Lower leg skin (tissue), 3 donors: Measurements from ENCODE around the gene CPHXL2.

Experiments used
- POLR2A ChIP-seq, 2 donors: fragments of 450-650 bp; IDR thresholded peaks; one replicate each; pipeline ENCODE4 v1.6.1; 2016 to 2017; ENCODE audit warnings: antibody characterized with exemption in 2 of 2, mild to moderate bottlenecking in 1 of 2, moderate library complexity in 1 of 2
- TF ChIP-seq, protein P1 (sequence below), 3 donors: fragments of 450-650 bp; IDR thresholded peaks; one replicate each; pipeline ENCODE4 v1.5.1; 2016; ENCODE audit warnings: antibody characterized with exemption in 3 of 3, mild to moderate bottlenecking in 3 of 3, moderate library complexity in 2 of 3

DNA sequence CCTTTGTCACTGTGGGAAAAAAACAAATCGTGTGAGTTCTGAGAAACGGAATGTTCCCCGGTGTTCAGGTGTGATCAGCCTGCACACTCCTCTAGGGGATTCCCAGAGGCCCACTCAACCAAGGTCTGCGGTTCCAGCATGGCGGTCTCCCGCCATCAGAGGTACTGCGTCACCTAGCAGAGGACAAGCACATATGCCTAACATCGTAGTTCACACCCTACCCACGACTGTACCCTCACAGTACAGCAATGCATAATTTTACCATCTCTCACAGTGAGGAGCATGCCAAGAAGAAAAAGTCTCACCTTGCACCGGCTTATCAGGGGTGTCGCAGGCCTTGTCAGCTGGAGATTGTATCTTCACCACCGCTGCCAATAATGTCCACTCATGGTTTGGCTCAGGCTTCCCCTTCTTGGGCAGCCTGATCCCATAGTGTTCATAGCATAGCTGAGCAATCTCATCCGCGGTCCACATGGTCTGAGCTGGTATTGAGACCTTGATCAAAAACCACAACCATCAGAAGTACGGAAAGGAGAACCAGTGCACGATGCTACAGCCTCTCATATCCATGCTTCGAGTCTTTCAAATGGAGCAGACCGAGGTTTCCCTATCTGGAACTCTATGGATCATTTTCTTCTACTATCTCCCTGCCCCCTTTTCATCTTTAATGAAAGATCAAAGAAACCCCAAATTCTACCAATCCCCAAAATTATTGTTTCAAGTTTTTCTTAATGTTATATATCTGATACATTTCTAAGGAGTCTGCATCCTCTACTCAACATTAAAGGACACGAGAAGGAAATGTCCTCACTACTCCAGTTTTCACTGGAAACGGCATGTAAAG lies 56.3 kb downstream of the CPHXL2 start:
- TF ChIP-seq, protein P1, sequence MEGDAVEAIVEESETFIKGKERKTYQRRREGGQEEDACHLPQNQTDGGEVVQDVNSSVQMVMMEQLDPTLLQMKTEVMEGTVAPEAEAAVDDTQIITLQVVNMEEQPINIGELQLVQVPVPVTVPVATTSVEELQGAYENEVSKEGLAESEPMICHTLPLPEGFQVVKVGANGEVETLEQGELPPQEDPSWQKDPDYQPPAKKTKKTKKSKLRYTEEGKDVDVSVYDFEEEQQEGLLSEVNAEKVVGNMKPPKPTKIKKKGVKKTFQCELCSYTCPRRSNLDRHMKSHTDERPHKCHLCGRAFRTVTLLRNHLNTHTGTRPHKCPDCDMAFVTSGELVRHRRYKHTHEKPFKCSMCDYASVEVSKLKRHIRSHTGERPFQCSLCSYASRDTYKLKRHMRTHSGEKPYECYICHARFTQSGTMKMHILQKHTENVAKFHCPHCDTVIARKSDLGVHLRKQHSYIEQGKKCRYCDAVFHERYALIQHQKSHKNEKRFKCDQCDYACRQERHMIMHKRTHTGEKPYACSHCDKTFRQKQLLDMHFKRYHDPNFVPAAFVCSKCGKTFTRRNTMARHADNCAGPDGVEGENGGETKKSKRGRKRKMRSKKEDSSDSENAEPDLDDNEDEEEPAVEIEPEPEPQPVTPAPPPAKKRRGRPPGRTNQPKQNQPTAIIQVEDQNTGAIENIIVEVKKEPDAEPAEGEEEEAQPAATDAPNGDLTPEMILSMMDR (IDR thresholded peaks at IDR 0.05), result no peak
- TF ChIP-seq POLR2A (IDR thresholded peaks at IDR 0.05), result no peak
